Measurements from ENCODE around the gene KCNAB1. TPM values are rescaled to one million over a fixed set of nuclear protein-coding genes. Genes with fewer than 3 reads are reported as not detected.

The KCNAB1 gene
- total and polyA plus RNA-seq, 10 of the 15 experiments (the other 5 are each of a cell fraction or from before 2014, with no cell fraction given), result 0.11 to 0.69 (median 0.43) TPM; not detected in 6

DNA sequence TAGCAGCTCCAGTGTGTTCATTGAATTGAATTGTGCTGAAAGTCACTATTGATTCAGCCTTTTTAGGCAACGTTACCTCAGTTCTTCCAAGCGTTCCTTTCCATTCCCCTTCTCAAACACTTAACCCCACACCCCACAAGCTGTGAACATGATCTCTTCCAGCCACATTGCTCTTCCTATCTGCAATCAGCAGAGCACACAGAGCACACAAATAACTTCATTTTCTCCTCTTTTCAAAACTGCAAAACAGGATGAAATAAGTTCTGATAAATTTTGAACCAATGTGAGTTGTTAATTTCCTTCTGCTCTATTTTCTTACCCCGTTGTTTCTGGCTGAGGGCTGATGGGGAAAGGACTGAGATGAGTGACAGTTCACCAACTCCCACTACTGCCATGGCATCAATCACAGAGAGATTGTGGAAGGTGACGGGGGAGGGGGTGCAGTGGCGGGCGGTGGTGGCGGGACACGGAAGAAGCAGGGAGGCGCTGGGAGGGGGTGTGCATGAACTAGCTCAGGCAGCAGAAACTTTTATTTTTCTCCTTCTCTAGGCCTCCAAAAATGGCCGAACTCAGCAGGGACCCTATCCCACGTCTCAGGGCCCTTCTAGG is 287.3 kb downstream of the KCNAB1 start (continued):
- TF ChIP-seq, protein P1, sequence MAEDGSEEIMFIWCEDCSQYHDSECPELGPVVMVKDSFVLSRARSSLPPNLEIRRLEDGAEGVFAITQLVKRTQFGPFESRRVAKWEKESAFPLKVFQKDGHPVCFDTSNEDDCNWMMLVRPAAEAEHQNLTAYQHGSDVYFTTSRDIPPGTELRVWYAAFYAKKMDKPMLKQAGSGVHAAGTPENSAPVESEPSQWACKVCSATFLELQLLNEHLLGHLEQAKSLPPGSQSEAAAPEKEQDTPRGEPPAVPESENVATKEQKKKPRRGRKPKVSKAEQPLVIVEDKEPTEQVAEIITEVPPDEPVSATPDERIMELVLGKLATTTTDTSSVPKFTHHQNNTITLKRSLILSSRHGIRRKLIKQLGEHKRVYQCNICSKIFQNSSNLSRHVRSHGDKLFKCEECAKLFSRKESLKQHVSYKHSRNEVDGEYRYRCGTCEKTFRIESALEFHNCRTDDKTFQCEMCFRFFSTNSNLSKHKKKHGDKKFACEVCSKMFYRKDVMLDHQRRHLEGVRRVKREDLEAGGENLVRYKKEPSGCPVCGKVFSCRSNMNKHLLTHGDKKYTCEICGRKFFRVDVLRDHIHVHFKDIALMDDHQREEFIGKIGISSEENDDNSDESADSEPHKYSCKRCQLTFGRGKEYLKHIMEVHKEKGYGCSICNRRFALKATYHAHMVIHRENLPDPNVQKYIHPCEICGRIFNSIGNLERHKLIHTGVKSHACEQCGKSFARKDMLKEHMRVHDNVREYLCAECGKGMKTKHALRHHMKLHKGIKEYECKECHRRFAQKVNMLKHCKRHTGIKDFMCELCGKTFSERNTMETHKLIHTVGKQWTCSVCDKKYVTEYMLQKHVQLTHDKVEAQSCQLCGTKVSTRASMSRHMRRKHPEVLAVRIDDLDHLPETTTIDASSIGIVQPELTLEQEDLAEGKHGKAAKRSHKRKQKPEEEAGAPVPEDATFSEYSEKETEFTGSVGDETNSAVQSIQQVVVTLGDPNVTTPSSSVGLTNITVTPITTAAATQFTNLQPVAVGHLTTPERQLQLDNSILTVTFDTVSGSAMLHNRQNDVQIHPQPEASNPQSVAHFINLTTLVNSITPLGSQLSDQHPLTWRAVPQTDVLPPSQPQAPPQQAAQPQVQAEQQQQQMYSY (CRISPR knock-in tag; IDR thresholded peaks at IDR 0.05), result no peak
- TF ChIP-seq CREB1 (IDR thresholded peaks at IDR 0.05; ENCODE audit: low read depth) (no peak), SKIL (IDR thresholded peaks at IDR 0.05; ENCODE audit: low read depth, poor library complexity, severe bottlenecking) (no peak), NBN (IDR thresholded peaks at IDR 0.05) (no peak), MXI1 (IDR thresholded peaks at IDR 0.05; ENCODE audit: low read depth, low read length) (no peak), NR2F1 (conservative IDR thresholded peaks at IDR 0.05) (no peak)

- in situ Hi-C loops (cut with MboI), result no loop called here
- TF ChIP-seq, protein P2, sequence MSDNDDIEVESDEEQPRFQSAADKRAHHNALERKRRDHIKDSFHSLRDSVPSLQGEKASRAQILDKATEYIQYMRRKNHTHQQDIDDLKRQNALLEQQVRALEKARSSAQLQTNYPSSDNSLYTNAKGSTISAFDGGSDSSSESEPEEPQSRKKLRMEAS (IDR thresholded peaks at IDR 0.05; ENCODE audit: low read depth, low read length), result no peak
- TF ChIP-seq IRF3 (IDR thresholded peaks at IDR 0.05) (no peak), SMC3 (IDR thresholded peaks at IDR 0.05; ENCODE audit: borderline replicate concordance, low read length) (no peak), SIX5 (IDR thresholded peaks at IDR 0.05; ENCODE audit: low read depth, low read length, severe bottlenecking) (no peak)
- TF ChIP-seq, protein P3, sequence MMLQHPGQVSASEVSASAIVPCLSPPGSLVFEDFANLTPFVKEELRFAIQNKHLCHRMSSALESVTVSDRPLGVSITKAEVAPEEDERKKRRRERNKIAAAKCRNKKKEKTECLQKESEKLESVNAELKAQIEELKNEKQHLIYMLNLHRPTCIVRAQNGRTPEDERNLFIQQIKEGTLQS (IDR thresholded peaks at IDR 0.05; ENCODE audit: borderline replicate concordance, extremely low read depth, low read depth, low read length), result no peak
- TF ChIP-seq, protein P4, sequence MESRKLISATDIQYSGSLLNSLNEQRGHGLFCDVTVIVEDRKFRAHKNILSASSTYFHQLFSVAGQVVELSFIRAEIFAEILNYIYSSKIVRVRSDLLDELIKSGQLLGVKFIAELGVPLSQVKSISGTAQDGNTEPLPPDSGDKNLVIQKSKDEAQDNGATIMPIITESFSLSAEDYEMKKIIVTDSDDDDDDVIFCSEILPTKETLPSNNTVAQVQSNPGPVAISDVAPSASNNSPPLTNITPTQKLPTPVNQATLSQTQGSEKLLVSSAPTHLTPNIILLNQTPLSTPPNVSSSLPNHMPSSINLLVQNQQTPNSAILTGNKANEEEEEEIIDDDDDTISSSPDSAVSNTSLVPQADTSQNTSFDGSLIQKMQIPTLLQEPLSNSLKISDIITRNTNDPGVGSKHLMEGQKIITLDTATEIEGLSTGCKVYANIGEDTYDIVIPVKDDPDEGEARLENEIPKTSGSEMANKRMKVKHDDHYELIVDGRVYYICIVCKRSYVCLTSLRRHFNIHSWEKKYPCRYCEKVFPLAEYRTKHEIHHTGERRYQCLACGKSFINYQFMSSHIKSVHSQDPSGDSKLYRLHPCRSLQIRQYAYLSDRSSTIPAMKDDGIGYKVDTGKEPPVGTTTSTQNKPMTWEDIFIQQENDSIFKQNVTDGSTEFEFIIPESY (IDR thresholded peaks at IDR 0.05), result no peak
Measured at GRCh38 chr3:156409694-156410093, 289.3 kb downstream of the KCNAB1 start.

More at GRCh38 chr3:156409694-156410093, 289.3 kb downstream of the KCNAB1 start:
- RAD21 ChIA-PET (ENCODE audit: unreplicated experiment), result interaction anchor here (1.0 kb wide), 1 partner anchor 27 kb away, joined by 3 read pairs; no protein-coding TSS in a partner anchor
- DNase-seq (ENCODE audit: low read depth, low spot score) (no peak), ATAC-seq (no peak), FAIRE-seq (no peak)
- Histone ChIP-seq H3K79me2 (ENCODE audit: control insufficient read depth, insufficient read depth, low read length) (no peaks in the 10 kb centered on the region), H4K20me1 (ENCODE audit: control insufficient read depth, insufficient read depth) (no peaks in the 10 kb centered on the region), H3K9me3 (replicated peaks; ENCODE audit: control insufficient read depth, insufficient read depth, low read length) (no peaks in the 10 kb centered on the region), H3K27me3 (replicated peaks in 1 of 2; ENCODE audit: control insufficient read depth in 2 of 2, insufficient read depth in 2 of 2, low read length in 1 of 2) (peaks cover 0 to 2% of the 10 kb centered on the region in 2 experiments; a peak in 1 of 4 replicates), H3K4me1 (ENCODE audit: control insufficient read depth, insufficient read depth, low read length) (no peaks in the 10 kb centered on the region), H3K4me3 (no peak overlapping the region), H3K36me3 (ENCODE audit: control insufficient read depth in 2 of 2, insufficient read depth in 2 of 2, low read length in 1 of 2) (no peaks in the 10 kb centered on the region), H3K9ac (ENCODE audit: control insufficient read depth, insufficient read depth, low read length) (no peak overlapping the region), H3K27ac (ENCODE audit: control insufficient read depth, insufficient read depth) (no peak overlapping the region), H2AFZ (ENCODE audit: control insufficient read depth, low read depth, low read length) (no peak overlapping the region), H3K4me2 (ENCODE audit: control insufficient read depth, insufficient read depth) (no peak overlapping the region)
- SMC1A ChIA-PET (ENCODE audit: uncharacterized antibody, unreplicated experiment), result no interaction called here
- intact Hi-C loops (cut with micrococcal nuclease; ENCODE audit: unreplicated experiment), result no loop called here
- POLR2A ChIA-PET, result no interaction called here
- WGBS (ENCODE audit: insufficient coverage, insufficient replicate concordance, low lambda C conversion rate, missing lambda C conversion rate), result 15% methylated on average over 3 of the region's 3 CpGs
- CTCF ChIA-PET, result interaction anchor here (1.3 to 1.5 kb wide), 2 partner anchors 9 to 27 kb away, joined by 3 to 4 read pairs; no protein-coding TSS in a partner anchor
- BruUV-seq (replicated peaks), result no TSS peak
